CD4-positive, alpha-beta T cell (primary cell): Measurements from ENCODE around the gene UBE4B. TPM values are rescaled to one million over a fixed set of nuclear protein-coding genes. Genes with fewer than 3 reads are reported as not detected.

Experiments used
- ATAC-seq: fragments of 200-7000 bp; cut with Tn5 transposase; one replicate; pipeline ENCODE4 v1.10.0; 2022; ENCODE audit warnings: mild to moderate bottlenecking; ENCODE audit not compliant: poor library complexity
- CTCF ChIA-PET: fragments of 350-600 bp; sonication (Branson Sonifier 250); formaldehyde crosslinking; loops from one replicate; lab custom pipeline; 2021; ENCODE audit warnings: antibody characterized with exemption, inconsistent platforms; lab: Charles Lee
- POLR2A ChIA-PET: fragments of 350-600 bp; sonication (Branson Sonifier 250); formaldehyde crosslinking; loops from one replicate; lab custom pipeline; 2021; ENCODE audit warnings: antibody characterized with exemption, inconsistent platforms; lab: Charles Lee
- DNase-seq, 14 experiments: peaks; one replicate each; pipeline ENCODE4 v3.0.0-alpha.2; 2013 to 2020; ENCODE audit warnings: mixed read lengths in 2 of 14
- H3K27ac ChIP-seq, 2 donors: one replicate each; pipeline versions ENCODE4 v1.5.1 to v1.7.0; 2013; ENCODE audit warnings: low read length in 2 of 2, low read depth in 1 of 2, mild to moderate bottlenecking in 1 of 2
- H3K27me3 ChIP-seq, 2 experiments: 1 replicate in 1 of 2; 2 replicates in 1 of 2; pipeline versions ENCODE4 v1.6.1 to v1.7.0; 2013; ENCODE audit warnings: low read length in 2 of 2, control low read depth in 1 of 2, mild to moderate bottlenecking in 1 of 2, moderate library complexity in 1 of 2; ENCODE audit not compliant: insufficient read depth in 2 of 2, control insufficient read depth in 1 of 2
- H3K36me3 ChIP-seq: one replicate; pipeline ENCODE4 v1.6.1; 2013; ENCODE audit warnings: low read length, control low read depth; ENCODE audit not compliant: insufficient read depth
- H3K4me1 ChIP-seq: one replicate; pipeline ENCODE4 v1.6.1; 2013; ENCODE audit warnings: low read length, control low read depth; ENCODE audit not compliant: insufficient read depth
- H3K4me3 ChIP-seq: one replicate; pipeline ENCODE4 v1.5.1; 2013; ENCODE audit warnings: mild to moderate bottlenecking, low read length, moderate library complexity
- H3K9me3 ChIP-seq, 2 experiments: 1 replicate in 1 of 2; 2 replicates in 1 of 2; pipeline versions ENCODE4 v1.6.1 to v1.7.0; 2013; ENCODE audit warnings: low read length in 2 of 2, mild to moderate bottlenecking in 2 of 2, control low read depth in 1 of 2, moderate library complexity in 1 of 2; ENCODE audit not compliant: control insufficient read depth in 1 of 2, insufficient read depth in 1 of 2
- H3K27ac Mint-ChIP-seq: one replicate; pipeline ENCODE4 v1.8.0; 2020; ENCODE audit warnings: mixed read lengths
- H3K27me3 Mint-ChIP-seq: one replicate; pipeline ENCODE4 v1.8.0; 2021; ENCODE audit warnings: mixed read lengths
- H3K36me3 Mint-ChIP-seq: one replicate; pipeline ENCODE4 v1.8.0; 2021; ENCODE audit warnings: low read depth, mixed read lengths
- H3K4me1 Mint-ChIP-seq: one replicate; pipeline ENCODE4 v1.8.0; 2021; ENCODE audit warnings: low read depth, mixed read lengths
- H3K4me3 Mint-ChIP-seq: one replicate; pipeline ENCODE4 v1.8.0; 2020; ENCODE audit warnings: mild to moderate bottlenecking, mixed read lengths
- H3K9me3 Mint-ChIP-seq: one replicate; pipeline ENCODE4 v1.8.0; 2020; ENCODE audit warnings: mixed read lengths
- intact Hi-C, 2 experiments: fragments of 100-400 bp; cut with DNase I in 1 of 2; cut with micrococcal nuclease in 1 of 2; formaldehyde crosslinking; loops; one replicate each; pipeline versions ENCODE4 v1.15.1 to v1.9.0; 2023 to 2025; cut with DNase I, micrococcal nuclease
- polyA plus RNA-seq, 2 donors: library from polyadenylated mRNA; unstranded; fragments of 120-200 nt; gene quantifications; one replicate each; pipeline ENCODE4 v1.2.1, GENCODE V29; 2013
- total RNA-seq, 174 experiments: library from RNA in 2 of 174; stranded (reverse) in 2 of 174; gene quantifications; one replicate each; pipeline ENCODE4 v1.2.3 and lab custom pipeline; 2021 to 2026
- TF ChIP-seq, protein P1 (sequence below): fragments of 200-600 bp; IDR thresholded peaks from one replicate; pipeline ENCODE4 v1.8.0; 2022; ENCODE audit warnings: antibody characterized with exemption, mild to moderate bottlenecking

UBE4B gene
- 10 to 100 TPM; 27.9 to 28.7 TPM for total RNA-seq
- 24.9 TPM for polyA plus RNA-seq (2013, experiment 1 of 2)
- polyA plus RNA-seq (2013, experiment 2 of 2): 31.2 TPM
- 20.4 to 98.6 (median 54.7) reads per million in 172 experiments for total RNA-seq (lab: John Stamatoyannopoulos, UW)

DNA sequence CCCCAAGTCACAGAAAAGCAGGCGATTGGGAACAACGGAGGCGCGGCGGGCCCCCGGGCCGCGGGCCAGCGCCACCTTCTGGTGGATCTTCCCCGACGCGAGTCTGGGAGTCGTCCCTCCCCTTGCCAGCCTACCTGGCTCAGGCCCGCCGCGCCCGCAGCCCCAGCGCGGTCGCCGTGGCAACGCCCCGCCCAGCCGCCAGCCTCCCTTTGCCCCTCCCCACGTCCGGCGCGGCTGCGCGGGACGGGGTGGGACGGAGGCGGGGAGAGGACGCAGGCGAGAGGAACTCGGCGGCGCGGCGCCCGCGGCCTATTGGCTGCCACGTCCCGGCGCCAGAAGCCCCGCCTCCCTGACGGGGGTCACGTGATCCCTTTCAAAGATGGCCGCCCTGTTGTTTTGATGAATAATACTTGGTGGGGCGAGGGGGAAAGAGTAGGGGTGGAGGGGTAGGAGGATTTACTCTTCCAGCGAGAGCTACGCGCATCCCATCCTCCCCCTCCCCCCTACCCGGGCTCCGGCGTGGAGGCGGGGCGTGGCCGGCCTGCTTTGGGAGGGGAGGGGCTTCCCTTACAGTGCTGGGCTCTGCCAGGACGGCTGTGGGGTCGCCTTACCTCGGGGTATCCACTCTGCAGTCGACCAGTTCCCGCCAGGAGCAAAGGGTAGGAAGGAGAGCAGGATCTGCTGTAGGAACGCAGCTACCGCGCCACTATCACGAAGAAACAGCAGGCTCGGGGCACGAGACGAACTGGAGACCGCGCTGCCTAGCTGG lies at the start of gene UBE4B:
Gene UBE4B (plus strand): TSS at position 369 of the 769 bp plus-strand sequence. CDS start 713 bp downstream, outside the sequence.
- peak within 1 kb of the TSS; percentile 99 for H3K4me3 ChIP-seq

DNA sequence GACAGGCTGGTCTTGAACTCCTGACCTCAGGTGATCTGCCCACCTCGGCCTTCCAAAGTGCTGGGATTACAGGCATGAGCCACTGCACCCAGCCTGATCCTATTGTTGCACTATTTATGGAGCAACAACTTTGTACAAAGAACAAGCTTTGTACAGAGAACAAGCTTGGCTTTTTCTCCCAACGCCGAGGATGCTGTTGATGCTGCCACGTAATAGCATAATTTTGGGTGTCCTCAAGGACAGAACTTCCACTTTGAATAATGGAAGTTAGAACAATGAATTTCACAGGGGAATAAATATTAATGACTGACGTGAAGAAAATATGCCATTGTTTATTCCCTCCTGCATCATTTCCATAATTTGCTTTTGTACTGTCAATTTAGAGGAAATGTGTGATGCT lies 48.5 kb upstream of the UBE4B start:
- Histone ChIP-seq H3K36me3 (peaks cover 9% of the 10 kb centered on the region), H3K9me3 (no peaks in the 10 kb centered on the region), H3K27me3 (no peaks in the 10 kb centered on the region), H3K4me1 (no peaks in the 10 kb centered on the region), H3K4me3 (no peak overlapping the region), H3K27ac (no peak overlapping the region)
- DNase-seq: no peak
- ChIA-PET CTCF (no interaction called here), POLR2A (no interaction called here)
- H3K36me3 Mint-ChIP-seq: peaks cover 21% of the 10 kb centered on the region
- no peak for ATAC-seq
- no peak overlapping the region for H3K4me3 Mint-ChIP-seq
- intact Hi-C loops: no loop called here
- no peaks in the 10 kb centered on the region for H3K9me3 Mint-ChIP-seq
- TF ChIP-seq, protein P1, sequence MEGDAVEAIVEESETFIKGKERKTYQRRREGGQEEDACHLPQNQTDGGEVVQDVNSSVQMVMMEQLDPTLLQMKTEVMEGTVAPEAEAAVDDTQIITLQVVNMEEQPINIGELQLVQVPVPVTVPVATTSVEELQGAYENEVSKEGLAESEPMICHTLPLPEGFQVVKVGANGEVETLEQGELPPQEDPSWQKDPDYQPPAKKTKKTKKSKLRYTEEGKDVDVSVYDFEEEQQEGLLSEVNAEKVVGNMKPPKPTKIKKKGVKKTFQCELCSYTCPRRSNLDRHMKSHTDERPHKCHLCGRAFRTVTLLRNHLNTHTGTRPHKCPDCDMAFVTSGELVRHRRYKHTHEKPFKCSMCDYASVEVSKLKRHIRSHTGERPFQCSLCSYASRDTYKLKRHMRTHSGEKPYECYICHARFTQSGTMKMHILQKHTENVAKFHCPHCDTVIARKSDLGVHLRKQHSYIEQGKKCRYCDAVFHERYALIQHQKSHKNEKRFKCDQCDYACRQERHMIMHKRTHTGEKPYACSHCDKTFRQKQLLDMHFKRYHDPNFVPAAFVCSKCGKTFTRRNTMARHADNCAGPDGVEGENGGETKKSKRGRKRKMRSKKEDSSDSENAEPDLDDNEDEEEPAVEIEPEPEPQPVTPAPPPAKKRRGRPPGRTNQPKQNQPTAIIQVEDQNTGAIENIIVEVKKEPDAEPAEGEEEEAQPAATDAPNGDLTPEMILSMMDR: no peak
- no peaks in the 10 kb centered on the region for H3K4me1 Mint-ChIP-seq
- no peak overlapping the region for H3K27ac Mint-ChIP-seq
- no peaks in the 10 kb centered on the region for H3K27me3 Mint-ChIP-seq

More for the DNA sequence above, at the start of gene UBE4B:
- no peaks in the 10 kb centered on the region for H3K9me3 ChIP-seq
- TF ChIP-seq, protein P1: peak; percentile 74
- intact Hi-C loops: loop anchor here (1.0 to 10.0 kb wide), 17 partner anchors 82 to 1775 kb away; partner anchors contain the start of genes CENPS (in 1 of the 2), CLCN6 (in 1 of the 2), CTNNBIP1 (in 1 of the 2) and DFFA (in 1 of the 2)
- H3K36me3 ChIP-seq: peaks cover 7% of the 10 kb centered on the region
- DNase-seq: peak; percentile 96 to 100 (median 99)
- H3K4me1 ChIP-seq: peaks cover 28% of the 10 kb centered on the region
- no peaks in the 10 kb centered on the region for H3K27me3 ChIP-seq
- H3K27ac ChIP-seq: peak within 1 kb of the TSS; percentile 91 to 95
- ATAC-seq: peak; percentile 93
- H3K4me3 Mint-ChIP-seq: peak within 1 kb of the TSS; percentile 98
- POLR2A ChIA-PET: interaction anchor here (1.3 kb wide), 3 partner anchors 82 to 122 kb away, joined by 3 to 5 read pairs (median 5); partner anchors contain the start of genes LZIC and NMNAT1
- H3K9me3 Mint-ChIP-seq: no peaks in the 10 kb centered on the region
- CTCF ChIA-PET: interaction anchor here (1.0 to 2.8 kb wide), 2 partner anchors 82 to 119 kb away, joined by 3 to 24 read pairs; no protein-coding TSS in a partner anchor
- peaks cover 28% of the 10 kb centered on the region for H3K36me3 Mint-ChIP-seq
- H3K27me3 Mint-ChIP-seq: no peaks in the 10 kb centered on the region
- H3K4me1 Mint-ChIP-seq: peaks cover 30% of the 10 kb centered on the region
- peak within 1 kb of the TSS; percentile 99 for H3K27ac Mint-ChIP-seq

DNA sequence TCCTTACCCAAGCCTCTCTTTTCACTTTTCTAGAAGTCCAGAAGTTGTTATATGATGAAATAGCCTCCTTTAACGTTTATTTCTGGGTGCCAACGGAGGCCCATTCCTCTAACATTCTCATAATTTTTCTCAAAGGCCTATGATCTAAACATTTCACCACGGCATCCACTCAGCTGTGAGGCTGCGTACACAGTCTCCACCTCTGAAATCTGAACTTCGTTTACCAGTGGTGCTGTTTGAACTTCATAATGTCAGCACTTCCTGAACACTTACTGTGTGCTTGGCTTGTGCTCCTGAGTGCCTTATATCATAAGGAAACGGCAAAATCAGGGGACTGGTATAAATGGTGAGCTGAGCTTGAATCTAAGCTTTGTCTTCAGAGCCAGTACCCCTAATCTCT lies 47.8 kb upstream of the UBE4B start:
- Mint-ChIP-seq H3K4me1 (no peaks in the 10 kb centered on the region), H3K4me3 (no peak overlapping the region), H3K27me3 (no peaks in the 10 kb centered on the region), H3K36me3 (peaks cover 20% of the 10 kb centered on the region), H3K9me3 (no peaks in the 10 kb centered on the region), H3K27ac (no peak overlapping the region)
- no peak overlapping the region for H3K4me3 ChIP-seq
- H3K4me1 ChIP-seq: no peaks in the 10 kb centered on the region
- intact Hi-C loops: no loop called here
- ChIA-PET POLR2A (no interaction called here), CTCF (no interaction called here)
- H3K36me3 ChIP-seq: peaks cover 8% of the 10 kb centered on the region
- ATAC-seq (no peak), DNase-seq (no peak)
- H3K27ac ChIP-seq: no peak overlapping the region
- no peaks in the 10 kb centered on the region for H3K27me3 ChIP-seq
- TF ChIP-seq, protein P1: no peak
- H3K9me3 ChIP-seq: no peaks in the 10 kb centered on the region
